ENCODE measurements around the gene ALPK1.

ALPK1 gene

GRCh38 chr4:112270051-112270450 is 27.1 kb upstream of the ALPK1 start:
- TF ChIP-seq CTCF (IDR thresholded peaks at IDR 0.05; ENCODE audit: low read depth, low read length, missing control alignments) = no peak
- H3K4me3 ChIP-seq (ENCODE audit: low read depth, low read length) = no peak overlapping the region

GRCh38 chr4:112270640-112271421 is 26.3 kb upstream of the ALPK1 start:
- DNase-seq (ENCODE audit: low read depth) = no peak
- TF ChIP-seq CTCF (IDR thresholded peaks at IDR 0.05; ENCODE audit: low read depth, low read length, missing control alignments) = no peak
- H3K4me3 ChIP-seq (ENCODE audit: low read depth, low read length) = no peak overlapping the region

More at GRCh38 chr4:112270051-112270450, 27.1 kb upstream of the ALPK1 start:
- DNase-seq (ENCODE audit: low read depth) = no peak

- no peak for TF ChIP-seq CTCF (IDR thresholded peaks at IDR 0.05; ENCODE audit: low read depth, low read length, missing control alignments)
- DNase-seq (ENCODE audit: low read depth) = no peak
- H3K4me3 ChIP-seq (ENCODE audit: low read depth, low read length) = no peak overlapping the region
Observed at GRCh38 chr4:112272292-112272691, 24.9 kb upstream of the ALPK1 start.

- no peak for DNase-seq (ENCODE audit: low read depth)
- H3K4me3 ChIP-seq (ENCODE audit: low read depth, low read length) = no peak overlapping the region
- TF ChIP-seq CTCF (IDR thresholded peaks at IDR 0.05; ENCODE audit: low read depth, low read length, missing control alignments) = no peak
Observed at GRCh38 chr4:112274959-112275358, 22.2 kb upstream of the ALPK1 start.

- H3K4me3 ChIP-seq (ENCODE audit: low read depth, low read length) = no peak overlapping the region
- no peak for DNase-seq (ENCODE audit: low read depth)
- TF ChIP-seq CTCF (IDR thresholded peaks at IDR 0.05; ENCODE audit: low read depth, low read length, missing control alignments) = no peak
Observed at GRCh38 chr4:112276113-112276512, 21.1 kb upstream of the ALPK1 start.

- no peak for DNase-seq (ENCODE audit: low read depth)
- TF ChIP-seq CTCF (IDR thresholded peaks at IDR 0.05; ENCODE audit: low read depth, low read length, missing control alignments) = no peak
- H3K4me3 ChIP-seq (ENCODE audit: low read depth, low read length) = no peak overlapping the region
Observed at GRCh38 chr4:112277220-112277619, 19.9 kb upstream of the ALPK1 start.

Measured in GM12864 (cell line).